ENCODE results near the gene ACTL6A. TPM values are rescaled to one million over a fixed set of nuclear protein-coding genes. Genes with fewer than 3 reads are reported as not detected.

The ACTL6A gene
- total RNA-seq, 2 experiments from 2014 or later = 19.0 to 19.3 TPM

DNA sequence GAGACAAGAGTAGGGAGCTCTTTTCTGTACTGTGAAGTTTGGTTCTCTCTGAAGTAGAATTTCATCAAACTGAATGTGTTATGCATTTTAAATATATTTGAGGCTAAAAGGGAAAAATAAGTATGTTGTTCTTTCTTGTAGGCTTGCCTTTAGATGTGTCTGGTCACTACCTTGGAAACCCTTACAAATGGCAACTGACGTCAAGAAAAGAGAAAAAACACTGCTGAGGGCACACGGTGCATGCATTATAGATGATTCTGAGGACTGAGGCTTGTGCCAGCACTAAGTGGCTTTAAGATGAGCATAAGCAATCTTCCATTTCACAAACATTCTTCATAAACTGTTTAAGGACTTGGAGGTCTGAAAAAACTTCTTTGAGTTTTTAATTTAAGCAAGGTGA is 31.1 kb upstream of the ACTL6A start:
- Mint-ChIP-seq H3K27me3 (peaks cover 8% of the 10 kb centered on the region), H3K4me1 (ENCODE audit: low read depth) (no peaks in the 10 kb centered on the region), H3K4me3 (no peak overlapping the region), H3K9me3 (no peaks in the 10 kb centered on the region), H3K36me3 (ENCODE audit: low read depth) (no peaks in the 10 kb centered on the region), H3K27ac (no peak overlapping the region)
- H3K4me3 ChIP-seq (ENCODE audit: low read length) = no peak overlapping the region
- ATAC-seq (ENCODE audit: poor library complexity) (no peak), DNase-seq (no peak)
- H3K36me3 ChIP-seq (ENCODE audit: insufficient read depth, low read length) = no peaks in the 10 kb centered on the region
- H3K4me1 ChIP-seq (ENCODE audit: insufficient read depth, low read length) = no peaks in the 10 kb centered on the region
- ChIA-PET POLR2A (interaction anchor here (0.7 kb wide), 1 partner anchor 593 kb away, joined by 3 read pairs; no protein-coding TSS in a partner anchor), CTCF (no interaction called here)
- TF ChIP-seq, protein P1, sequence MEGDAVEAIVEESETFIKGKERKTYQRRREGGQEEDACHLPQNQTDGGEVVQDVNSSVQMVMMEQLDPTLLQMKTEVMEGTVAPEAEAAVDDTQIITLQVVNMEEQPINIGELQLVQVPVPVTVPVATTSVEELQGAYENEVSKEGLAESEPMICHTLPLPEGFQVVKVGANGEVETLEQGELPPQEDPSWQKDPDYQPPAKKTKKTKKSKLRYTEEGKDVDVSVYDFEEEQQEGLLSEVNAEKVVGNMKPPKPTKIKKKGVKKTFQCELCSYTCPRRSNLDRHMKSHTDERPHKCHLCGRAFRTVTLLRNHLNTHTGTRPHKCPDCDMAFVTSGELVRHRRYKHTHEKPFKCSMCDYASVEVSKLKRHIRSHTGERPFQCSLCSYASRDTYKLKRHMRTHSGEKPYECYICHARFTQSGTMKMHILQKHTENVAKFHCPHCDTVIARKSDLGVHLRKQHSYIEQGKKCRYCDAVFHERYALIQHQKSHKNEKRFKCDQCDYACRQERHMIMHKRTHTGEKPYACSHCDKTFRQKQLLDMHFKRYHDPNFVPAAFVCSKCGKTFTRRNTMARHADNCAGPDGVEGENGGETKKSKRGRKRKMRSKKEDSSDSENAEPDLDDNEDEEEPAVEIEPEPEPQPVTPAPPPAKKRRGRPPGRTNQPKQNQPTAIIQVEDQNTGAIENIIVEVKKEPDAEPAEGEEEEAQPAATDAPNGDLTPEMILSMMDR (IDR thresholded peaks at IDR 0.05) = no peak
- H3K9me3 ChIP-seq (ENCODE audit: control insufficient read depth in 1 of 2, insufficient read depth in 1 of 2, low read length in 2 of 2) = no peaks in the 10 kb centered on the region
- H3K27me3 ChIP-seq (ENCODE audit: control insufficient read depth in 1 of 2, insufficient read depth in 2 of 2, low read length in 2 of 2) = peaks cover 0 to 3% of the 10 kb centered on the region in 2 experiments
- no peak overlapping the region for H3K27ac ChIP-seq (ENCODE audit: low read depth in 1 of 2, low read length in 2 of 2)
- intact Hi-C loops (cut with DNase I, micrococcal nuclease) = no loop called here

DNA sequence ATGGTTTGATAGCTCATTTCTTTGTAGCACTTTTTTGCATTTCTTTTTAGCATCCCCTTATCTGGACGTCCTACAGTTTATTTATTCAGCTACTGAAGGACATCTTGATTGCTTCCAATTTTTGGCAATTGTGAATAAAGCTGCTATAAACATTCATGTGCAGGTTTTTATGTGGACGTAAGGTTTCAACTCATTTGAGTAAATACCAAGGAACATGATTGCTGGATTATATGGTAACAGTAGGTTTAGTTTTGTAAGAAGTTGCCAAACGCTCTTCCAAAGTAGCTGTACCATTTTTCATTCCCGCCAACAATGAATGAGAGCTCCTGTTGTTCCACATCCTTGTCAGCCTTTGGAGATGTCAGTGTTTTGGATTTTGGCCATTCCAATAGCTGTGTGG is 29.5 kb upstream of the ACTL6A start:
- H3K36me3 ChIP-seq (ENCODE audit: insufficient read depth, low read length) = no peaks in the 10 kb centered on the region
- intact Hi-C loops (cut with DNase I, micrococcal nuclease) = no loop called here
- H3K27ac ChIP-seq (ENCODE audit: low read depth in 1 of 2, low read length in 2 of 2) = no peak overlapping the region
- no peak overlapping the region for H3K27ac Mint-ChIP-seq
- POLR2A ChIA-PET = no interaction called here
- no peak overlapping the region for H3K4me3 ChIP-seq (ENCODE audit: low read length)
- no peaks in the 10 kb centered on the region for H3K4me1 Mint-ChIP-seq (ENCODE audit: low read depth)
- CTCF ChIA-PET = no interaction called here
- no peak for DNase-seq
- no peaks in the 10 kb centered on the region for H3K4me1 ChIP-seq (ENCODE audit: insufficient read depth, low read length)
- TF ChIP-seq, protein P1 (IDR thresholded peaks at IDR 0.05) = no peak
- no peak overlapping the region for H3K4me3 Mint-ChIP-seq
- no peaks in the 10 kb centered on the region for H3K9me3 Mint-ChIP-seq
- H3K27me3 ChIP-seq (ENCODE audit: control insufficient read depth in 1 of 2, insufficient read depth in 2 of 2, low read length in 2 of 2) = peaks cover 0 to 3% of the 10 kb centered on the region in 2 experiments
- H3K36me3 Mint-ChIP-seq (ENCODE audit: low read depth) = no peaks in the 10 kb centered on the region
- peaks cover 8% of the 10 kb centered on the region for H3K27me3 Mint-ChIP-seq
- H3K9me3 ChIP-seq (ENCODE audit: control insufficient read depth in 1 of 2, insufficient read depth in 1 of 2, low read length in 2 of 2) = no peaks in the 10 kb centered on the region
- ATAC-seq (ENCODE audit: poor library complexity) = no peak

DNA sequence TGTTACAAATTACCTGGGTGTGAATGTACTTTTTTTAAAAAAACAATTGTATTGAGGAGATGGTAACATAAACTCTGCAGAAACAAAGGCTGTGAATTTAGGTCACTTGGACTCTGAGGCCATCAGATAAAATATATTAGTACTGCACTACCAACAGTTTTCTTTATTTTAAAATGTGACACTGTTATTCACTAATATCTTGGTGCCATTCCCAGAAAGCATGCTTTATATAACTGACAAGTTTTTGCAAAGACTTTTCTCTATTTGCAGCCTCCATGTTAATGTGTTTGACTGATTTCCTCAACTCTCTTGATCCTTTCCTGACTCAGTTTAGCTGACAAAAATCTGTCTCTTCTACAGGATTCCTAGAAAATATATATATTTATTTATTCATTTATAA is 26.5 kb upstream of the ACTL6A start:
- Histone ChIP-seq H3K9me3 (ENCODE audit: control insufficient read depth in 1 of 2, insufficient read depth in 1 of 2, low read length in 2 of 2) (no peaks in the 10 kb centered on the region), H3K4me3 (ENCODE audit: low read length) (no peak overlapping the region), H3K27me3 (ENCODE audit: control insufficient read depth in 1 of 2, insufficient read depth in 2 of 2, low read length in 2 of 2) (peaks cover 0 to 2% of the 10 kb centered on the region in 2 experiments), H3K4me1 (ENCODE audit: insufficient read depth, low read length) (no peaks in the 10 kb centered on the region), H3K27ac (ENCODE audit: low read depth in 1 of 2, low read length in 2 of 2) (no peak overlapping the region), H3K36me3 (ENCODE audit: insufficient read depth, low read length) (no peaks in the 10 kb centered on the region)
- CTCF ChIA-PET = no interaction called here
- ATAC-seq (ENCODE audit: poor library complexity) (no peak), DNase-seq (no peak)
- TF ChIP-seq, protein P1 (IDR thresholded peaks at IDR 0.05) = no peak
- POLR2A ChIA-PET = no interaction called here
- Mint-ChIP-seq H3K4me3 (no peak overlapping the region), H3K4me1 (ENCODE audit: low read depth) (no peaks in the 10 kb centered on the region), H3K36me3 (ENCODE audit: low read depth) (no peaks in the 10 kb centered on the region), H3K27ac (no peak overlapping the region), H3K27me3 (peaks cover 4% of the 10 kb centered on the region), H3K9me3 (no peaks in the 10 kb centered on the region)
- intact Hi-C loops (cut with DNase I, micrococcal nuclease) = no loop called here

All from CD4-positive, alpha-beta T cell (primary cell).